Measurements from ENCODE around the gene PPAT. TPM values are rescaled to one million over a fixed set of nuclear protein-coding genes. Genes with fewer than 3 reads are reported as not detected.
"Not testable (repeated sequence)": the region's sequence is repeated elsewhere in the genome, so short reads cannot be mapped to it uniquely, and the experiment has no call there.

PPAT gene
- total RNA-seq, 1 experiment from 2014 or later = 97.1 TPM

GRCh38 chr4:56450342-56450741, 14.9 kb upstream of the PPAT start:
- Histone ChIP-seq H3K36me3 (peaks cover 100% of the 10 kb centered on the region), H3K4me3 (no peak overlapping the region), H3K9me3 (replicated peaks) (no peaks in the 10 kb centered on the region), H3K27me3 (no peaks in the 10 kb centered on the region), H3K4me1 (no peaks in the 10 kb centered on the region), H3K27ac (no peak overlapping the region)
- no peak for DNase-seq

GRCh38 chr4:56449475-56449874, 14.1 kb upstream of the PPAT start:
- H3K27me3 ChIP-seq; DNase-seq; H3K9me3 ChIP-seq (replicated peaks); H3K27ac ChIP-seq; H3K4me3 ChIP-seq; H3K4me1 ChIP-seq: not testable (repeated sequence)
- H3K36me3 ChIP-seq = peaks cover 100% of the 10 kb centered on the region

DNA sequence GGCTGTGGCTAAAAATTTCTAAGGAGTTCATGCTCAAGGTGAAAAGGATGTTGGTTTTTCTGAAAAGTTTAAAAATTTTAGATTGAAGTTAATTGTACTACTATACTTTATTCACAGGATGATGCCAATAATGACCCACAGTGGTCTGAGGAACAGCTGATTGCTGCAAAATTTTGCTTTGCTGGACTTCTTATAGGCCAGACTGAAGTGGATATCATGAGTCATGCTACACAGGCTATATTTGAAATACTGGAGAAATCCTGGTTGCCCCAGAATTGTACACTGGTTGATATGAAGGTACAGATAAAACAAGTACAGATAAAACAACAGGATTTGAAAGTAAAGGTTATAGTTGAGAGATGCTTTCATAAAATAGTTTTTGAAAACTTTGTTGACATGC, 12.9 kb upstream of the PPAT start:
- Histone ChIP-seq H3K27ac (no peak overlapping the region), H3K4me1 (no peaks in the 10 kb centered on the region), H3K27me3 (no peaks in the 10 kb centered on the region), H3K9me3 (replicated peaks) (no peaks in the 10 kb centered on the region), H3K4me3 (no peak overlapping the region), H3K36me3 (peaks cover 100% of the 10 kb centered on the region)
- no peak for DNase-seq

GRCh38 chr4:56445699-56446098, 10.3 kb upstream of the PPAT start:
- Histone ChIP-seq H3K4me1 (no peaks in the 10 kb centered on the region), H3K27ac (no peak overlapping the region), H3K4me3 (no peak overlapping the region), H3K9me3 (replicated peaks) (no peaks in the 10 kb centered on the region), H3K36me3 (peaks cover 100% of the 10 kb centered on the region), H3K27me3 (no peaks in the 10 kb centered on the region)
- no peak for DNase-seq

GRCh38 chr4:56444719-56445118, 9.3 kb upstream of the PPAT start:
- no peak for DNase-seq
- H3K36me3 ChIP-seq = peaks cover 97% of the 10 kb centered on the region
- H3K4me3 ChIP-seq = no peak overlapping the region

DNA sequence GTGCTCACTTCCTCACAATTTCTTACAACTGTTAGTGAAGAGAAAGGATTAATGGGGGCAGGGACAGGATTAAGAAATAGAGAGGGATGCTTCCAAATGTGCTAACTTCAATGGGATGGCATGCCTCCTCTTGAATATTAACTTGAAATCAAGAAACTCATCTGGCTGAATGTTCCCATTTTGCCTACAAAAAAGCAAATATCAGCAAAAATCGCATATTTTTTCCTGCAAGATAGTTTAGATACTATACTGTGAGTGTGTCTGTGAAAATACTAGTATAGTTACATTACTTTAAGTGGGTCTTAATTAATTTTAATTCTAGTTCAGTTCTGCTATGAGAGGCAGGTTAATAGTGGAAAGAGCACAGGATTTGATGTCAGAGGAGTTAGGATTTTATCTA, 5.6 kb upstream of the PPAT start:
- no peak overlapping the region for H3K27ac ChIP-seq
- no peaks in the 10 kb centered on the region for H3K27me3 ChIP-seq
- no peaks in the 10 kb centered on the region for H3K4me1 ChIP-seq
- DNase-seq = no peak
- H3K9me3 ChIP-seq (replicated peaks) = no peaks in the 10 kb centered on the region
- H3K36me3 ChIP-seq = peaks cover 62% of the 10 kb centered on the region
- H3K4me3 ChIP-seq = no peak overlapping the region

More at GRCh38 chr4:56444719-56445118, 9.3 kb upstream of the PPAT start:
- Histone ChIP-seq H3K27me3 (no peaks in the 10 kb centered on the region), H3K27ac (no peak overlapping the region), H3K4me1 (no peaks in the 10 kb centered on the region), H3K9me3 (replicated peaks) (no peaks in the 10 kb centered on the region)

DNA sequence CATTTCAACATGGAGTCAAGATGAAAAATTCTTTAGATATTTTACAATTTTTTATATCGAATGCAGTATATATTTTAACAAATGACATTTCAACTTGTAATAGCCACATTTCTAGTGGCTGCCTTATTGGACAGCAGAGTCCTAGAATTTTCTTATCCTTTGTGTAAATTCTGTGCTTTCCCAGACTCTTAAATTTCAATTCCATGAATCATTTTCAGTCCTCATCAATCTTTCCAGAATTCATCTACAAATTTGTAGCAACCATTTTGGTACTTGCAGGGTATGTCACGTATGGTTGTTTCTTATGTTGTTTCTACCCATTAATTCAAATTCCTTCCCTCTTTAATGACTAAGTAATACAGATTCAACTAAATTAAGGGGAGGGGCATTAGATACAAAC, 3.4 kb upstream of the PPAT start:
- Histone ChIP-seq H3K4me1 (no peaks in the 10 kb centered on the region), H3K36me3 (peaks cover 40% of the 10 kb centered on the region), H3K4me3 (no peak overlapping the region), H3K27me3 (no peaks in the 10 kb centered on the region), H3K27ac (no peak overlapping the region), H3K9me3 (replicated peaks) (no peaks in the 10 kb centered on the region)
- DNase-seq = no peak

- no peaks in the 10 kb centered on the region for H3K9me3 ChIP-seq (replicated peaks)
- H3K4me1 ChIP-seq = no peaks in the 10 kb centered on the region
- H3K27ac ChIP-seq = peak overlapping the region; percentile 93
- DNase-seq = peak; percentile 86
- H3K27me3 ChIP-seq = no peaks in the 10 kb centered on the region
- 0 out of 2 replicates have a peak, but pooled peaks cover 3% of the 10 kb centered on the region for H3K36me3 ChIP-seq
- H3K4me3 ChIP-seq = peak overlapping the region; percentile 82
Measured at GRCh38 chr4:56434599-56435139, 746 bp downstream of the PPAT start.

GRCh38 chr4:56433280-56433679, 2.1 kb downstream of the PPAT start:
- no peak overlapping the region for H3K27ac ChIP-seq
- H3K9me3 ChIP-seq (replicated peaks) = no peaks in the 10 kb centered on the region
- no peak overlapping the region for H3K4me3 ChIP-seq
- H3K27me3 ChIP-seq = no peaks in the 10 kb centered on the region
- H3K4me1 ChIP-seq = no peaks in the 10 kb centered on the region
- H3K36me3 ChIP-seq = no peaks in the 10 kb centered on the region
- DNase-seq = no peak

DNA sequence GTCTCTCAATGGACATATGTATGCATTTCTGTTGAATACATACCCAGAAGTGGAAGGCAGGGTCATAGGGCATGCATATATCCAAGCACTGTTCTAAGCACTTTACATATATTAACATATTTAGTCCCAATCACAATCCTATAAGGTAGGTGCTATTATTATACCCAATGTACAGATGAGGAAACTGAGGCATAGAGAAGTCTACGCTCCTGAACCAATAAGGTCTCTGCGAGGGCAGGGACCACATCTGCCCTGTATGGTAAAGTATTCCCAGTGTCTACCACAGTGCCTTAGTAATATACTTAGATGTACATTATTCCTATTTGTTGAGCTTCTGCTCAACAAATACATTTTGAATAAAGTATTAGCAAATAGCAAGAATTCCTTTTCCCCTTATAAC, 5.2 kb downstream of the PPAT start:
- no peak for DNase-seq
- no peaks in the 10 kb centered on the region for H3K4me1 ChIP-seq
- no peaks in the 10 kb centered on the region for H3K9me3 ChIP-seq (replicated peaks)
- no peaks in the 10 kb centered on the region for H3K27me3 ChIP-seq
- peaks cover 5% of the 10 kb centered on the region; the same call in 1 of the 2 replicates for H3K36me3 ChIP-seq
- H3K27ac ChIP-seq = no peak overlapping the region
- no peak overlapping the region for H3K4me3 ChIP-seq

GRCh38 chr4:56427179-56427578, 8.2 kb downstream of the PPAT start:
- no peak for DNase-seq

DNA sequence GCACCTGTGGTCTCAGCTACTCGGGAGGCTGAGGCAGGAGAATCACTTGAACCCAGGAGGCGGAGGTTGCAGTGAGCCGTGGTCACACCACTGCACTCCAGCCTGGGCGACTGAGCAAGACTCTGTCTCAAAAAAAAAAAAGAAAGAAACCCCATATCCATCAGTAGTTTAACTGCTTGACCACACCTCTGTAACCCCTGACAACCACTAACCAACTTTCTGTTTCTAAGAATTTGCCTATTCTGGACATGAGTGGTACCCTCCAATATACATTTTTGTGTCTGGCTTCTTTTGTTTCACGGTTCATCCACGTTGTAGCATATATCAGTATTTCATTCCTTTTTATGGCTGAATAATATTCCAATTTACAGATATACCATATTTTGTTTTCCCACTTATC, 9.1 kb downstream of the PPAT start:
- H3K27ac ChIP-seq = no peak overlapping the region

More at GRCh38 chr4:56427179-56427578, 8.2 kb downstream of the PPAT start:
- Histone ChIP-seq H3K9me3 (replicated peaks) (no peaks in the 10 kb centered on the region), H3K36me3 (peaks cover 5% of the 10 kb centered on the region; the same call in 1 of the 2 replicates), H3K27ac (no peak overlapping the region), H3K4me3 (no peak overlapping the region), H3K4me1 (no peaks in the 10 kb centered on the region), H3K27me3 (no peaks in the 10 kb centered on the region)

DNA sequence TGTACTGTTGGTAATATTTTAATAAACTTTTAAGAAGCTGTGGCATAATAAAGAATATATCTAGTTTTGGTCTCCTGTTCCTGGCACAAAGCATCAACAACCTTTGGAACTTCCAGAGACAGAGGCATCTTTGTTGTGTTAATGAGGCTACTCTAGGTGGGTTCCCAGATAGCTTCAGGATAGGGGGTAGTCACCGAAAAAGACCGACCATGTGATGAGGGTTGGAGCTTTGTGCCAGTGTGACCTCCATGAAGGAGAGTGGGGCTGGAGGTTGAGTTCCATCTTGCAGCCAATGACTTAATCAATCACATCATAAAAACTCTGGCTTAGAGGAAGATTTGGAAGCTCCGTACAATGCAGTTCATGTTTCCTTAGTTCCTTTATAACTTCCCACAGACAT, 9.9 kb downstream of the PPAT start:
- DNase-seq = no peak
- Histone ChIP-seq H3K9me3 (replicated peaks) (no peaks in the 10 kb centered on the region), H3K4me3 (no peak overlapping the region), H3K27me3 (no peaks in the 10 kb centered on the region), H3K36me3 (peaks cover 5% of the 10 kb centered on the region; the same call in 1 of the 2 replicates), H3K4me1 (no peaks in the 10 kb centered on the region), H3K27ac (no peak overlapping the region)

More for the DNA sequence above, 9.1 kb downstream of the PPAT start:
- Histone ChIP-seq H3K27me3 (no peaks in the 10 kb centered on the region), H3K9me3 (replicated peaks) (no peaks in the 10 kb centered on the region), H3K4me1 (no peaks in the 10 kb centered on the region), H3K4me3 (no peak overlapping the region), H3K36me3 (peaks cover 5% of the 10 kb centered on the region; the same call in 1 of the 2 replicates)
- no peak for DNase-seq

GRCh38 chr4:56424697-56425514, 10.5 kb downstream of the PPAT start:
- Histone ChIP-seq H3K27ac (no peak overlapping the region), H3K27me3 (no peaks in the 10 kb centered on the region), H3K9me3 (replicated peaks) (no peaks in the 10 kb centered on the region), H3K4me1 (no peaks in the 10 kb centered on the region), H3K36me3 (peaks cover 5% of the 10 kb centered on the region; the same call in 1 of the 2 replicates), H3K4me3 (no peak overlapping the region)
- DNase-seq = peak in 1 of 2 experiments; percentile 53

- Histone ChIP-seq H3K9me3 (replicated peaks) (no peaks in the 10 kb centered on the region), H3K4me1 (no peaks in the 10 kb centered on the region), H3K4me3 (no peak overlapping the region), H3K27me3 (no peaks in the 10 kb centered on the region), H3K27ac (no peak overlapping the region), H3K36me3 (peaks cover 5% of the 10 kb centered on the region; the same call in 1 of the 2 replicates)
- no peak for DNase-seq
Measured at GRCh38 chr4:56424176-56424575, 11.2 kb downstream of the PPAT start.

Measured in SJCRH30 (cell line).